Body of pancreas (tissue), 4 donors: ENCODE data around the gene SSH2.

Source experiments
- CTCF ChIP-seq, 7 experiments: fragments of 450-650 bp in 4 of 7; fragments of 200-600 bp in 3 of 7; sonication (generic) in 3 of 7; IDR thresholded peaks; one replicate each; pipeline ENCODE4 v1.5.1; 2016 to 2019; ENCODE audit warnings: antibody characterized with exemption in 7 of 7
- POLR2A ChIP-seq, 3 donors: fragments of 450-650 bp; IDR thresholded peaks; one replicate each; pipeline ENCODE4 v1.6.1; 2016; ENCODE audit warnings: antibody characterized with exemption in 3 of 3, mild to moderate bottlenecking in 2 of 3

GRCh38 chr17:29732209-29732608 lies 197.8 kb downstream of the SSH2 start:
- TF ChIP-seq CTCF (IDR thresholded peaks at IDR 0.05) = no peak
- no peak for TF ChIP-seq POLR2A (IDR thresholded peaks at IDR 0.05)
